Right cardiac atrium (tissue), 5 donors: ENCODE measurements around the gene CHAD. TPM values are rescaled to one million over a fixed set of nuclear protein-coding genes. Genes with fewer than 3 reads are reported as not detected.

ENCODE experiments used
- ATAC-seq, 2 donors: fragments of 200-7000 bp; cut with Tn5 transposase; one replicate each; pipeline versions ENCODE4 v1.8.0 to v1.9.1; 2020; ENCODE audit warnings: moderate library complexity in 2 of 2, mild to moderate bottlenecking in 1 of 2
- DNase-seq, 3 donors: peaks; one replicate each; pipeline ENCODE4 v3.0.0-alpha.2; 2020
- H3K27ac ChIP-seq: one replicate; pipeline ENCODE4 v1.5.1; 2013; ENCODE audit warnings: mild to moderate bottlenecking, low read length, control low read depth, moderate library complexity
- H3K27me3 ChIP-seq: one replicate; pipeline ENCODE4 v1.6.1; 2013; ENCODE audit not compliant: control insufficient read depth, insufficient read depth
- H3K4me1 ChIP-seq: one replicate; pipeline ENCODE4 v1.6.1; 2013; ENCODE audit warnings: low read length; ENCODE audit not compliant: control insufficient read depth, insufficient read depth
- H3K4me3 ChIP-seq: one replicate; pipeline ENCODE4 v1.5.1; 2013; ENCODE audit warnings: low read length, control low read depth
- H3K9me3 ChIP-seq: one replicate; pipeline ENCODE4 v1.6.1; 2013; ENCODE audit warnings: low read length; ENCODE audit not compliant: control insufficient read depth
- WGBS: extraction: QIAGEN DNeasy Blood & Tissue Kit; methylation state at CpG from one replicate; pipeline ENCODE4 v1.1.7; 2013; 5-methylcytosine and 5-hydroxymethylcytosine counted together
- intact Hi-C, 4 donors: fragments of 100-400 bp; cut with DNase I; formaldehyde crosslinking; loops; one replicate each; pipeline versions ENCODE4 v1.11.0 to v1.14.0; 2022 to 2023
- polyA plus RNA-seq: library from polyadenylated mRNA; stranded (reverse); fragments of 200-250 nt; gene quantifications from one replicate; pipeline ENCODE4 v1.2.3, GENCODE V29; 2013
- total RNA-seq, 4 donors: library from RNA; stranded (reverse); fragmentation: NEBNext Ultra II Directional; extraction: Animal tissue kit (Norgen Biotek cat#: 25700); gene quantifications; one replicate each; pipeline ENCODE4 v1.2.1, GENCODE V29; 2021
- donor health status: healthy with polysubstance abuse.
- donor health status: DM: no; HTN: yes; CAD: no.
- donor health status: DM: no; HTN: no; CAD: no.
- donor health status: DM: no; HTN: yes; CAD: no; lungs with severe emphysema.
- donor health status: DM: yes; HTN: yes; CAD: no.

CHAD gene
- total and polyA plus RNA-seq, 5 donors, result 0.34 to 1.1 (median 0.57) TPM

- no peak overlapping the region for H3K27ac ChIP-seq
- no peak for ATAC-seq
- H3K9me3 ChIP-seq, result no peaks in the 10 kb centered on the region
- H3K4me1 ChIP-seq, result peaks cover under 1% of the 10 kb centered on the region
- H3K27me3 ChIP-seq, result no peaks in the 10 kb centered on the region
- WGBS, result 89% methylated on average over 3 of the region's 3 CpGs
- H3K4me3 ChIP-seq, result no peak overlapping the region
- DNase-seq, result no peak
- intact Hi-C loops, result no loop called here
Observed at GRCh38 chr17:50453901-50454300, 14.8 kb downstream of the CHAD start.

GRCh38 chr17:50452630-50453300, 15.9 kb downstream of the CHAD start:
- ATAC-seq, result no peak
- Histone ChIP-seq H3K27me3 (no peaks in the 10 kb centered on the region), H3K4me3 (no peak overlapping the region), H3K27ac (no peak overlapping the region), H3K4me1 (no peaks in the 10 kb centered on the region), H3K9me3 (no peaks in the 10 kb centered on the region)
- WGBS, result 85% methylated on average over 10 of the region's 10 CpGs
- intact Hi-C loops, result no loop called here
- DNase-seq, result no peak

GRCh38 chr17:50451943-50452629, 16.6 kb downstream of the CHAD start:
- Histone ChIP-seq H3K27me3 (no peaks in the 10 kb centered on the region), H3K4me3 (no peak overlapping the region), H3K9me3 (no peaks in the 10 kb centered on the region), H3K27ac (no peak overlapping the region), H3K4me1 (no peaks in the 10 kb centered on the region)
- DNase-seq, result no peak
- WGBS, result 71% methylated on average over 7 of the region's 7 CpGs
- ATAC-seq, result no peak
- intact Hi-C loops, result no loop called here

GRCh38 chr17:50448643-50449042, 20.0 kb downstream of the CHAD start:
- no peaks in the 10 kb centered on the region for H3K4me1 ChIP-seq
- H3K4me3 ChIP-seq, result no peak overlapping the region
- DNase-seq, result no peak
- ATAC-seq, result no peak
- H3K27ac ChIP-seq, result no peak overlapping the region
- H3K9me3 ChIP-seq, result no peaks in the 10 kb centered on the region
- 47% methylated on average over 2 of the region's 2 CpGs for WGBS
- intact Hi-C loops, result no loop called here
- no peaks in the 10 kb centered on the region for H3K27me3 ChIP-seq

GRCh38 chr17:50447870-50448595, 20.6 kb downstream of the CHAD start:
- WGBS, result 69% methylated on average over 7 of the region's 7 CpGs
- Histone ChIP-seq H3K4me3 (no peak overlapping the region), H3K27me3 (no peaks in the 10 kb centered on the region), H3K9me3 (no peaks in the 10 kb centered on the region), H3K27ac (no peak overlapping the region), H3K4me1 (no peaks in the 10 kb centered on the region)
- intact Hi-C loops, result no loop called here
- ATAC-seq (peak; percentile 58 to 76), DNase-seq (no peak)

GRCh38 chr17:50445730-50446325, 22.9 kb downstream of the CHAD start:
- Histone ChIP-seq H3K27ac (no peak overlapping the region), H3K4me1 (peaks cover under 1% of the 10 kb centered on the region)

GRCh38 chr17:50444841-50445715, 23.6 kb downstream of the CHAD start:
- no peak overlapping the region for H3K27ac ChIP-seq
- 78% methylated on average over 6 of the region's 6 CpGs for WGBS
- intact Hi-C loops, result no loop called here
- no peak overlapping the region for H3K4me3 ChIP-seq
- DNase-seq (no peak), ATAC-seq (no peak)
- peaks cover 6% of the 10 kb centered on the region for H3K4me1 ChIP-seq
- H3K9me3 ChIP-seq, result no peaks in the 10 kb centered on the region
- H3K27me3 ChIP-seq, result no peaks in the 10 kb centered on the region

More at GRCh38 chr17:50445730-50446325, 22.9 kb downstream of the CHAD start:
- Histone ChIP-seq H3K4me3 (no peak overlapping the region), H3K27me3 (no peaks in the 10 kb centered on the region), H3K9me3 (no peaks in the 10 kb centered on the region)
- ATAC-seq (no peak), DNase-seq (no peak)
- 30% methylated on average over 1 of the region's 1 CpG for WGBS
- intact Hi-C loops, result no loop called here

GRCh38 chr17:50443505-50443974, 25.1 kb downstream of the CHAD start:
- intact Hi-C loops, result no loop called here
- peak in 2 of 3 donors; percentile 49 to 74 for DNase-seq
- WGBS, result 20% methylated on average over 3 of the region's 3 CpGs
- H3K27me3 ChIP-seq, result no peaks in the 10 kb centered on the region
- ATAC-seq, result peak; percentile 68 to 82
- H3K9me3 ChIP-seq, result no peaks in the 10 kb centered on the region
- H3K4me1 ChIP-seq, result peaks cover 6% of the 10 kb centered on the region
- no peak overlapping the region for H3K4me3 ChIP-seq
- H3K27ac ChIP-seq, result peak overlapping the region; percentile 49

- 80% methylated on average over 10 of the region's 10 CpGs for WGBS
- ATAC-seq, result no peak
- no peak overlapping the region for H3K4me3 ChIP-seq
- intact Hi-C loops, result no loop called here
- no peaks in the 10 kb centered on the region for H3K9me3 ChIP-seq
- no peak overlapping the region for H3K27ac ChIP-seq
- no peaks in the 10 kb centered on the region for H3K27me3 ChIP-seq
- DNase-seq, result no peak
- peaks cover 6% of the 10 kb centered on the region for H3K4me1 ChIP-seq
Observed at GRCh38 chr17:50440838-50441829, 27.5 kb downstream of the CHAD start.
